Activated effector memory CD4-positive, alpha-beta T cell treated with anti-CD3 and anti-CD28 coated beads, Interleukin-2, amount 50 U/mL, for 16 hours (primary cell): Measurements from ENCODE around the gene PDE4C.
A peak's percentile ranks its signal among the peaks of the same experiment; 100 is the strongest.
"Not testable (repeated sequence)": the region's sequence is repeated elsewhere in the genome, so short reads cannot be mapped to it uniquely, and the experiment has no call there.

Experiments
- DNase-seq: peaks from one replicate; pipeline ENCODE4 v3.0.0-alpha.2; 2020

Gene PDE4C

DNA sequence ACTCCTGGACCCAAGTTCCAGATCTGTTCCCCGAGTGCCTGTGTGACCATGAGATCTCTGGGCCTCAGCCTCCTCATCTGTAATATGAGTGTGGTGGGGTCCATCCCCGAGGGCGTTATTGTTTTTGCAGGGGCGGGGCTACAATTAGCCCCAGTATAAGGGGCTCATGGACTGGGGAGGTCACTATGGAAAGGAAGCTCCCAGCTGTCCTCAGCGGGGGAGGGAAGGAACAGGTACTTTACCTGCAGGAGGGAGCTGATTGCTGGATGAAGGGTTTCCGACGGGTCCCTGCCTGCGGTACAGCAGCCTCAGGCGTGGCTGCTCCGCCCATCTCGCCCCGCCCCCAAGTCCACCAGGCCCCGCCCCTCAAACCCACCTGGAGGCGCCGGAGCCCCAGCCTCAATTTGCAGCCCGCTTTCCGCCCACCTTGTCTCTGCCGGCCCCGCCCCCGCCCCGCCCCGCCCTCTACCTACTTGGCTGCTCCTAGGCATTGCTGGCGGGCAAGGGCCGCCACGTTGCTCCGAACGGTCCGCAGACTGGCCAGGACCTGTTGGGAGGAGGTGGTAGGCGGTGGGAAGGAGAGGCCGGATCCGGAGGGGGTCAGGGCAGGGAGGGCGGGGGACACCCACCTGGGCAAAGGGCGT, 5.5 kb downstream of the PDE4C start:
- DNase-seq: no peak

DNA sequence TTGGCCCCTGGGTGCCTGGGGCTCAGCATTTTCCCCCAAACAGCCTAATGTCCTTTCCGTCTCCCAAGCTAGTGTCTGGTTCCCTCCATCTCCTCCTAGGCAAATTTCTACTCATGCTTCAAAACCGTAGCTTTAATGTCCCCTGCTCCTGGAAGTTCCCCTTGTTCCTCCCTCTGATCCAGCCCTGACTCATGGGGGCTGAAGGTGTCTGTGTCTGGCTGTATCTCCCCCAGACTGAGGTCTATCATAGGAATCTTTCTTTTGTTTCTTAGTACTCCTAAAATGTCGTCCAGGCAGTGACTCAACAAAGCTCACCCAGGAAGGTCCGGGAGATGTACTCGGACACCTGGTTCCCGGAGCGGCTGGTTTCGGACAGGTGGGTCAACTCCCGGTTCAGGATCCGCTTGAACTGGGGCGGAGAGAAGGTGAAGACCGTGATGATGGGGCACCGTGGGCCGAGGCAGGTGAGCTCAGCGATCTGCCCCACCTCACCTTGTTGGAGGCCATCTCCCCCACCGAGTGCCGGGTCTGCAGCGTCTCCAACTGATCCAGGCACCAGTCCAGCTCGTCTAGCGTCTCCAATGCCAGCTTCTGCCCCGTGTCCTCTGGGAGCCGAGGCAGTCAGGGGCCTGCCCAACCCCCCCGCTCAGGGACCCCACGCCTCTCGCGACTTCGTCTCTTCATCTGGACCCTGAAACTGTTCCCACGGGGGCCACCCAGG, 6.2 kb downstream of the PDE4C start:
- no peak for DNase-seq

DNA sequence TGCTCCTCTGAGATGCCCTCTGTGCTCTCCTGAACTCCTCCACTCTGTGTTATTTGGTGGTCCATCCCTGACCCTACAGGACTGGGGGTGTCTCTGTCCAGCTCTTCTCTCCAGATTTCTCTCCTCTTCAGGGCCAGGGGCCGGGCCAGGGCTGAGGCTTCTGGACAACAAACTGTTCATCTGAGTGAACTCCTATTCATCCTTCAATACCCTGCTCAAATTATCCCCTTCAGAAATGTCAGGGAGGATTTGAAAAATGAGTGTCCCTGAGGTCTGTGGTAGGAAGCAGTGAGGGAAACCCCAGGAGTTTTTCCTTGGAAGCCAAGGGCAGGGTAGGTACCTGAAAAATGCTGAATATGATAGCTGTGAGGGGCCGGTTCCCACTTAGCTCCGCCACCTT, 7.6 kb downstream of the PDE4C start:
- DNase-seq: no peak

DNA sequence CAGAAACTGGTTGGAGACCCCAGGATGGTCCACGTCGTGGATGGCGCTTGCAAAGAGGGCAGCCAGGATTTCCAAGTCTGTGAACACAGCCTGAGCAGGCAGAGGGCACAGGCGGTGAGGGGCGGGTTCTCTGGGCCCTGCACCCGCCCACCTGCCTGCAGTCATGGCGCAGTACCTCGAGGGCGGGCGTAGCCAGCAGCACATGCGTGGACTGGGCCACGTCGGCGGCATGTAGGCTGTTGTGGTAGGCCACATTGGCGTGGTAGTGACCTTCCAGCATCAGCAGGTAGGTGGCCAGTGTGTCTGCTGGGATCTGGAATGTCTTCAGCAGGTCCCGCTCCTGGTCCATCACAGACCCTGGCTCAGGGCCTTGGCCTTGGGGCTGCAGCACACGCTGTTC, 8.1 kb downstream of the PDE4C start:
- DNase-seq: no peak

DNA sequence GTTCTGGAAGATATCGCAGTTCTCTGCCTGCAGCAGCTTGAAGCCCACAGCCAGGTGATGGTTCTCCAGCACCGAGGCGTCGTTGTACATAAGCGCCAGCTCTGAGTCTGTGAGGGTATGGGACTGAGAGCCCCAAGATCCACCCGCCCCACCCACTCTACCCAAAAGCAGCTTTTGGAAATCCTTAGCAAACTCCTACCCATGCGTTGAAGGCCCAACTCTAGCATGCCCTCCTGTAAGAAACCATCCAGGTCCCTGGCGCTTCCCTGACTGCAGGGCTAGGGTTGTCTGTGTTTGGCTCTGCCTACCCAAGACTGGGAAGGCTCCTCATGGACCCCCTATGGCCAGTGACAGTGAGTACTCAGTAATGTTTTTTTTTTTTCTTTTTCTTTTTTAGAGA, 9.4 kb downstream of the PDE4C start:
- no peak for DNase-seq

DNA sequence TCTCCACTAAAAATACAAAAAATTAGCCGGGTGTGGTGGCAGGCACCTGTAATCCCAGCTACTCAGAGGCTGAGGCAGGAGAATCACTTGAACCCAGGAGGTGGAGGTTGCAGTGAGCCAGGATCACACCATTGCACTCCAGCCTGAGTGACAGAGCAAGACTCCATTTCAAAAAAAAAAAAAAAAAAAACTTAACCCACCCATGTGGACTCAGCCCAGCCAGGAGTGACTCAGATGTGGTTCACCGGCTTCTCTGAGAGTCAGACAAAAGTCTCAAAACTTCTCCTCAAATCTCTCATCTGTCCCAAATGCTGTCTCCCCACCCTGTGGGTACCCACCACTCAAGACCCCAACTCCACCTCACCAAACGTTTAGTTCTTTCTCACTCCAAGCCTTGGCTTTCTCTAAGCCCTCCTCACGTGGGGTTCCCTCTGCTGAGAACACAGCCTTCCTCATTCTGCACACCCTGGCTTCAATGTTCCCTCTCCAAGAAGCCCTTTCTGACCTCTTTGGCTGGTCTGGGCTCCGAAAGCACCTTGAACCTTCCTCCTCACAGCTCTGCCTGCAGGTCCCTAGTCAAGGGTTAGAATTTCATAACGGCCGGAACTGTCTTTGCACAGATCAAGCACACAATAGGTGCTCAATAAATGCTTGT, 11.3 kb downstream of the PDE4C start:
- DNase-seq: no peak

DNA sequence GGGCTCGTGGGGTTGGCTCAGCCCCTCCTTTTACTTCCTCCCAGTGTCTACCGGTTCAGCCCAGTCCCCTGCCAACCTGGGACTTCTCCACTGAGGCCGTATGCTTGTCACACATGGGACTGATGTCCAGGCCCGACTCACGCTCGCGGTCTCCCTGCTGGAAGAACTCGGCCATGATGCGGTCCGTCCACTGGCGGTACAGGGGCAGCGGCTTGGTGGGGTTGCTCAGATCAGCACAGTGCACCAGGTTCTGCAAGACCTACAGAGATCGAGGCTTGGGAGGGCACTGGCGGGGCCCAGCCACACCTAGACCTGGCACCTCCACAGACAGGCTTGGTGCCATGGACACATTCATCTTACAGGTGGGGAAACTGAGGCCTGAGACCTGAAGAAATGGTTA, 14.6 kb downstream of the PDE4C start:
- no peak for DNase-seq

DNA sequence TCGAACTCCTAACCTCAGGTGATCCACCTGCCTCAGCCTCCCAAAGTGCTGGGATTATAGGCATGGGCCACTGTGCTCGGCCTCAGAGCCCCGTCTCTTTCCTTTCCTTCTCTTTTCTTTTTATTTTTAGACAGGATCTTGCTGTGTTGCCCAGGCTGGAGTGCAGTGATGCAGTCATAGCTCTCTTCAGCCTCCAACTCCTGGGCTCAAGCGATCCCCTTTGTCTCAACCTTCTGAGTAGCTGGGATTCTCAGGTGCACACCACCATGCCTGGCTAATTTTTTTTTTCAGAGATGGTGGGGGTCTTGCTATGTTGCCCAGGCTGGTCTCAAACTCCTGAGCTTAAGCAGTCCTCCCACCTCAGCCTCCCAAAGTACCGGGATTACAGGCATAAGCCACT, 16.3 kb downstream of the PDE4C start:
- not testable (repeated sequence) for DNase-seq

DNA sequence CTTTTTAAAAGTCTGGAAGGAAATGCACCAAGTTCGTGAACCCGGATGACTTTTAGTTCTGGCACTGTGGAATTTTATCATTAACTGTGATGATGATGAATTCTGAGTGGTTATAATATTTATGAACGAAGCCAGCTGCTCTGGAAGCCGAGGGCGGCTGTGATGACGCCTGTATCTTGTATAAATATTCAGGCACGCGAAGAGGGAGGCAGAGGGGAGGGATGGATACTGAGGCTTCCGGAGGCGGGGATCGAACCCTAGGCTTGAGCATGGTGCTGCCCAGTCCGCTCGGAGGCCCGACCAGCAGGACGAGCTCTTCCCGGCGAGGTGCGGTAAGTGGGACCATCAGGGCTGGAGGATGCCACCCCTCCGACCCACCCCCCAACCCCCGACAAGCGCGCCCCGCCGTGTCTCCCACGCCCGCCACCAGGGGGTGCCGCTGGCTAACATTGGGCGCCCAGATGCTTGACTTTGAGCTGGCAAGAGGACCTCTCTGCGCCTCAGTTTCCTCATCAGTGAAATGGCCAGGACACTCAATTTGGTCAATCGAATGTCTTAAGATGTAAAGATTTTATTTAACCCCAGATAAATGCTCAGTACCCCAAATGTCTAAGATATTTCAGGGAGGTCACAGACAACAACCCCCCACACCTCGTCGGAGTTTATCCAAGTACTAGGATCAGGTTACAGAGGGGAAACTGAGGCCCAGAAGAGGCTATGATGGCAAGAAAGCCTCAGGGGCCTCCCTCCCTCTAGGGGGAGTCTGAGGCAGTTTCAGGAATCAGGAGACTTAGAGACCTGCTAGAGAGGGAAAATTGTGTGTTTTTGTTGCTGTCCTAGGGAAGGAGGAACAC, 17.9 kb downstream of the PDE4C start:
- DNase-seq: peak; percentile 85

DNA sequence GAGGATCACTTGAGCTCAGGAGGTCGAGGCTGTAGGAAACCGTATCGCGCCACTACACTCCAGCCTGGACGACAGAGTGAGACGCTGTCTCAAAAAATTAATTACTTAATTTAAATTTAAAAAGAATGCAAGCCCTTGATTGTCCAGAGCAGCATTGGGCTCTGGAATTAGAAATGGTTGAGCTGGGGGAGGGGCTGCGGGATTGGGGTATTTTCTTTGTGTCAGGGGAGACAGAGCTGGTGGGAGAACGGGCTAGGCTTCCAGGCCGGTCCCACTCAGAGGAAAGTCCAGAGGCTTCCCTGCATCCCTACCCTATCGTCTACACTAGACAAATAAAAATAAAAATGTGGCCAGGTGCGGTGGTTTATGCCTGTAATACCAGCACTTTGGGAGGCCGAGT, 20.2 kb downstream of the PDE4C start:
- no peak for DNase-seq

DNA sequence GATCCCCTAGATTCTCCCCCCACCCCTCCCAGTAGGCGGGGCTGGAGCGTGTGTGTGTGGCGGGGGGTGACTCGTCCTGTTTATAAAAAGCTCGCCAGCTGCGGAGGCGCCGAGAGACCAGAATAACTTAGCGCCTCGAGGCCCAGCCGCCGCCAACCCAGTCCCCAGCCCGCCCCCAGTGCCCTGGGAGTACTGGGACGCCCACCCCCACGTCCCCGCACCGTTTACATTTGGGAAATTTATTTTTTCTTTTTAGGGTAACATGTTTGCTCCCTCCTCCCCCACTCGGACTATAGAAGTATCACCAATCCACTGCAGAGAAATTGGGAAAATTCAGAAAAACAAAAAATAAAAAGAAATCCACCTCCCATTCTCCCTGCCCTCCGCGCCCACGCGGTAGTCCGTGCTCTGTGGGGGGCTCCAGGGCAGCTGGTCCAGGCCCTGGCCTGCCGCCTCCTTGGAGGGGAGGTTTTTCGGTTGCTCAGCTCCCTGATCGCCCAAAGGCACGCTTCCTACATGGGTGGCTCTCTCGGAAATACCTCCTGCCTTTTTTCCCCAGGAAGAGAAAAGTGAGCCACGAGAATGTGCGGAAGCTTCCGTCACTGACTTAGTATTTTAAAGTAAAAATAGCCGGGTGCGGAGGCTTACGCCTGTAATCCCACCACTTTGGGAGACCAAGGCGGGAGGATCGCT, 20.9 kb downstream of the PDE4C start:
- DNase-seq: peak; percentile 84

DNA sequence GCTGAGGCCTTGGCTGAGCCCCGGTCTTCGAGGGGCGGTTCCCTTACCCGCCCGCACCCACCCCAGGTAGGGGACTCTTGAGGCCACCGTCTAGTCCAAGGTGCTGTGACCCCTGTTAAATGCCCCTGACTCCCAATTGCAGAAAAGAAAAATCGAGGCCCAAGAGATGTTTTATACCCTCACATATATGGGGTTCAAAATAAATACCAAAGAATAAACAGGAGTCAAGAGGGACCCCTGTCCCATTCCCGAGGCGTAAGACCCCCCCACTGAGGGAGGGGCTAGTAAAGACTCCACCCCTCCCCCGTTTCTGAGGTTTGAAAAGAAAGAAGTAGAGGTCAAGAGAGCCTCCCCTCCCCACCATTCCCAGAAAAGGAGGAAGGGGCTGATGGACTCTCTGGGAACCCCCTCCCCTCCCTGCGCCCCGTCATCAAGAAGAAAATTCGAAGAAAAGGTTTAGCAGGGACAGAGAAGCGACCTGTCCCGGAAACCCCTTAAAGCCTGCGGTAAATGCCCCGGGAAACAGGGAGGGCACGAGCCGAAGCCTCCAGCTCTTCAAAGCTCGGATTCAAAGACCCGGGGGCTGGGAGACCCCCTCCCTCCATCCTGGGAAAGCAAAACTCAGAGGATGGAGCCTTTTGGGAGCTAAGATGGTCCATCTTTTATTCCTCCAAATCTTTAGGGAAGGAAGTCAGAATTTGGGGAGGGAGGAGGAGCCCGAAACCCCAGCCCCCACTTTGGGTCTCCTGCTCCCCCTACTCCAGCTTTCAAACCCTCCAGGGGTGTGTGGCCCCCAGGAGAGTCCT, 21.6 kb downstream of the PDE4C start:
- DNase-seq: peak; percentile 77

DNA sequence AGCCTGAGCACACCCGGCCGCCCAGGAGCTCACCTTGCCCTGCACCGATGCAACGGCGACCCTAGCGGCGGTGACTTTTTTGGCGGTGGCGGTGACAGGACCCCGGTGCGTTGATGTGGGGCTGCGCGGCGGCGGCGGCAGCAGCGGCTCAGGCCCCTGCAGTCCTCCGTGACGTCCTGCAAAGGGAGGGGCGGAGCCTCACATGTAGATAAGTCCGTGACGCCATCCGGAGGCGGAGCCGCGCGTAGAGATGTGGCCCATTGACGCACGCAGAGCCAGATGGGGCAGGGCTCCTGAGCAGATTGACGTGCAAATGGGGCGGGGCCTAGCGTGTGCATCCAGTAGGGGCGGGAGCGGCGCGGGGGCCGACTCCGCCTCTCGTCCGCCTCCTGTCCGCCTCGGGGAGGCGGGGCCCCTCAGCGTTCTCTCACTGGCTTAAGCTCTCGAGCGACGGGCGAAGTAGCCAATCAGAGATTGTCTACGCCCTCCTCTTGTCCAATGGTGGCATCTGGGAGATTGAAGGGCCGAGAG, 22.3 kb downstream of the PDE4C start, which contains the start of gene RAB3A:
TSS of gene RAB3A (minus strand) at position 180 of the 531 bp plus-strand sequence. CDS start 1,302 bp downstream, outside the sequence.
- peak; percentile 100 for DNase-seq

DNA sequence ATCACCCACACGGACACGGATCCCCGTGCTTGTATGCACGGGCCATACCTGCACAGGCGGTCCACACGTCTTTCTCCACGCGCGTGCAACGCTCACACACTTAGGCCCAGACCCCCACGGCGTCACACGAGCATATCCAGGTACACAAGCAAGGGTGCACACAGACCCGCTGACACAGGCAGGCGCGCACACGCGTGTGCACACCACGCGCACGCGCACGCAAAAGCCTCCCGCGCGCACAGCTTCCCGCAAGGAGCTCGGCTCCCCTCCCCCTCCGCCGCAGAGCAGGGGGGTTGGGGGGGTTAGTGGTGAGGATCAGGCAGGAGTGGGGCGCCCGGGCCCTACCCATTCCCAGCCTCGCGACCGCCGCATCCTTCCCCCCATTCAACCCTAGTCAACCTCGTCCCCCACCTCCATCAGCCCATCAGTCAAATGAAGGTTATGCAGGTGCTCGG, 22.8 kb downstream of the PDE4C start:
- peak; percentile 81 for DNase-seq

DNA sequence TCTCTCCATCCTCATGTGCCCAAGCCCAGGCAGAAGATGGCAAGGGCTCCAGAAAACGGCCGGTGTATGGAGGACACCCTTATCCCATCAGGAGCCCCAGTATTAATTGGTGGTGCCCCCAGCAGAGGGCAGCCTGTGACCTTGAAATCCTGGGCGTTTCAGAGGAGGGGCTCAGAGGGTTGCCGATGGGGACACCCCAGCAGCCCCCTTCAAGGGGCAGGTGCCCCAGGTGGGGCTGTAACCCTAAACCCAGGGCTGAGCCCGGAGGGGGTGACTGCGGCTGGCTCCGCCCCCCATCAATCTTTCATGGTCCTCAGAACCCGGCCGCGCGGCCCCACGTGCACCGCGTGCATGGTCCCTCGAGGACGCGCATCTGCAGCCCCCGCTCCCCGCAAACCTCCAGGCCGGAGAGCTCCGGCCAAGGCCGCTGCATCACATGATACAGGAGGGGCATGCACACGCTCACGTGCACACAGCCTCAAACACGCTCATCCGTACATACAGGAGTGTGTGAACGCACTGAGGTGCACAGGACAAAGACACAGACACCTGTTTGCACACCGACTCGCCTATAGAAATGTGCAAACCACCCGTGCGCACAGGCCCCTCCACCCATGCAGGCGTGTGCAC, 23.3 kb downstream of the PDE4C start:
- peak; percentile 71 for DNase-seq

DNA sequence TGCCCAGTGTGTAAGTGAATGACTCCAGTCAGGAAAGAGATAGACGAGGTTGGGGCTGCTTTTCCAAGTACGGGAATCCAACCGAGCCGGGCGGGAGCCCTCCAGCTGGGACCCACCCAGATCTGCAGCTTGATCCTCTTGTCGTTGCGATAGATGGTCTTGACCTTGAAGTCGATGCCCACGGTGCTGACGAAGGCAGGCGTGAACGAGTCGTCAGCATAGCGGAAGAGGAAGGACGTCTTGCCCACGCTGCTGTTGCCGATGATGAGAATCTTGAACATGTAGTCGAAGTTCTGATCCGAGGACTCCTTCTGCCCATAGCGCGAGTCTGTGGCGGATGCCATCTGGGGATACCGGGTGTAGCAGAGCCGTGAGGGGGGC, 23.9 kb downstream of the PDE4C start:
- DNase-seq: no peak

DNA sequence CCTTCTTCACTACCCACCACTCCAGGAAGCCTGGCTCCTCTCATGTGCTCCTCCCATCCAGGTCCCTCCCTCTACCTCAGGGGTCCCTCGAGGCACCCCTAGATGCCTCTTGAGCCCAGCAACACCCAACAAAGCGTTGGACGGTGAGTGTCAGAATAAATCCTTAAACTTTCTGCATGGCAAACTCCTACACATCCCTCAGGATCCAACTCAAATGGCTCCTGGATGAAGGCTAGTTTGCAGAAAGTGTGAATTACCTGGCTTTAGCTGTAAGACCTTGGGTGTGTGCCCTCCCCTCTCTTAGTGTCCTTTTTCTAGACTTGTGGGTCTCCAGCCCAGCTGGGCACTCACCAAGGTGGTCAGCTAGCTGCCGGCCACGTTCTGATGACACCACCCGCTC, 27.9 kb downstream of the PDE4C start:
- DNase-seq: no peak

DNA sequence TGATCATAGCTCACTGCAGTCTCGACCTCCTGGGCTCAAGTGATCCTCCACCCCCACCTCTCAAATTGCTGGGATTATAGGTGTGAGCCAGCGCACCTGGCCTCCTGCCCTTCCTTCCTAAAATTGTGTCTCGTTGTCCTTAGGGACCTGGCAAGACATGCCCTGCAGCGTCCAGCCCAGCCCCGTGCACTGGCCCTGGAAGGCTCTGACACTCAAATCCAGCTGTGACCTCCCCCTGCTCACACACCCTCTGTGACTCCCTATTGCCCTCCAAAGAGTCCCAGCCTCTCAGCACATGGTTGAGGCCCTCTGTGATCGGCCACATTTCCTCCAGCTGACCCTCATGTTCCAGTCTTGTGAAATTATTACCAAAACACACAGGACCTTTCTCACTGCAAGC, 28.3 kb downstream of the PDE4C start:
- DNase-seq: no peak

DNA sequence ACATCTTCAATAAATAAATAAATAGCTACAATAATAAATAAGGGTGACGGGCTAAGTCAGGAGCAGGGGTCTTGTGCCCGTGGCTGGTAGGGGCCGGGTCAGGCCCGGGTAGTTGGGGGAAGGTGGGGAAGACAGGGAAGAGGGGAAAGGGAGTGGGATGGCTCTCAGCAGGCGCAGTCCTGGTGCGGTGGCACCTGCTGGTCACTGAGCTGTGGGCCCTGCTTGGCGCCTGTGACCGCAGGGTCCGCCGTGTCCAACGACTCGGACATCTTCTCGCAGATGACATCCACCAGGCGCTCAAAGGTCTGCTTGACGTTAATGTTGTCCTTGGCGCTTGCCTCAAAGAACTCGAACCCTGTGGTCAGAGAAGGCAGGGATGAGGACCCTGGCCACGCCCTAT, 28.9 kb downstream of the PDE4C start:
- no peak for DNase-seq

DNA sequence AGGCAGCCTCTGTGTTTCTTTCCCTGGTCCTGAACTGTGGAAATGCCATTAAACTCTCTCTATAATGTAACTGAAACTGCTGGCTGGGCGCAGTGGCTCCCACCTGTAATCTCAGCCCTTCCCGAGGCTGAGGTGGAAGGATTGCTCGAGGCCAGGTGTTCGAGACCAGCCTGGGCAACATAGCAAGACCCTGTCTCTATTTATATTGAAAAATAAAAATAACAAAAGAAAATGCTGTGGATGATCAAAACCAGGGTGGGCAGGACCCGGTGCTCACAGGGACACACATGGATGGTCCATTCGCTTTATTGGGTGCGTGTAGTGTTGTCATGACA, 29.8 kb downstream of the PDE4C start:
- no peak for DNase-seq
